H1 (cell line): Measurements from ENCODE around the gene ATP5PB.

Source experiments
- ATF2 ChIP-seq: IDR thresholded peaks from 2 replicates; pipeline ENCODE4 v1.6.1; 2012; ENCODE audit warnings: low read length, inconsistent platforms
- CBX5 ChIP-seq: fragments of 300-800, 300-1000 bp; sonication (generic); IDR thresholded peaks from 2 replicates; pipeline ENCODE4 v1.7.1; 2016; ENCODE audit warnings: antibody characterized with exemption, low read length, low read depth
- CHD2 ChIP-seq: IDR thresholded peaks from 2 replicates; pipeline ENCODE4 v1.6.1; 2012; ENCODE audit warnings: low read length, improper control_type of control experiment
- CTCF ChIP-seq, 3 experiments: IDR thresholded peaks; 1 replicate in 2 of 3; 2 replicates in 1 of 3; pipeline versions ENCODE4 v1.5.1 to v1.6.1; 2011; ENCODE audit warnings: low read length in 3 of 3, mild to moderate bottlenecking in 3 of 3, inconsistent platforms in 2 of 3, low read depth in 1 of 3, moderate library complexity in 1 of 3; ENCODE audit not compliant: insufficient read depth in 1 of 3; ENCODE audit errors: control extremely low read depth in 1 of 3
- EP300 ChIP-seq, 2 experiments: IDR thresholded peaks; 1 replicate in 1 of 2; 2 replicates in 1 of 2; pipeline ENCODE4 v1.6.1; 2011 to 2012; ENCODE audit warnings: low read depth in 2 of 2, low read length in 2 of 2, mild to moderate bottlenecking in 2 of 2, borderline replicate concordance in 1 of 2, inconsistent platforms in 1 of 2, moderate library complexity in 1 of 2
- EZH2 ChIP-seq: fragments of 200-600 bp; sonication (generic); IDR thresholded peaks from 2 replicates; pipeline ENCODE4 v1.7.1; 2012; ENCODE audit warnings: low read depth, mild to moderate bottlenecking, moderate library complexity, low read length, inconsistent platforms; ENCODE audit not compliant: severe bottlenecking
- FOSL1 ChIP-seq: IDR thresholded peaks from 2 replicates; pipeline ENCODE4 v1.6.1; 2011; ENCODE audit warnings: mild to moderate bottlenecking, low read depth, low read length, moderate library complexity; ENCODE audit not compliant: insufficient read depth
- GABPA ChIP-seq: IDR thresholded peaks from 2 replicates; pipeline ENCODE4 v1.6.1; 2011; ENCODE audit warnings: mild to moderate bottlenecking, low read length, moderate library complexity, borderline replicate concordance; ENCODE audit not compliant: insufficient read depth
- MAX ChIP-seq: IDR thresholded peaks from 2 replicates; pipeline ENCODE4 v1.6.1; 2012; ENCODE audit warnings: inconsistent platforms
- POLR2A ChIP-seq, 2 experiments: IDR thresholded peaks; 1 replicate in 1 of 2; 2 replicates in 1 of 2; pipeline ENCODE4 v1.6.1; 2011; ENCODE audit warnings: low read depth in 2 of 2, low read length in 2 of 2, mild to moderate bottlenecking in 2 of 2; ENCODE audit errors: control extremely low read depth in 1 of 2
- POLR2AphosphoS5 ChIP-seq: IDR thresholded peaks from 2 replicates; pipeline ENCODE4 v1.6.1; 2011; ENCODE audit warnings: low read depth, low read length
- SUZ12 ChIP-seq: fragments of 200-600 bp; sonication (generic); IDR thresholded peaks from 2 replicates; pipeline ENCODE4 v1.6.1; 2012; ENCODE audit warnings: mild to moderate bottlenecking, inconsistent platforms, low read length, moderate library complexity, mixed read lengths
- TCF12 ChIP-seq: IDR thresholded peaks from 2 replicates; pipeline ENCODE4 v1.6.1; 2011; ENCODE audit warnings: low read depth, mild to moderate bottlenecking, low read length
- USF2 ChIP-seq: IDR thresholded peaks from 2 replicates; pipeline ENCODE4 v1.6.1; 2011; ENCODE audit warnings: low read length, improper control_type of control experiment

GRCh38 chr1:111454859-111455641 lies 5.8 kb downstream of the ATP5PB start:
- TF ChIP-seq GABPA (no peak), CTCF (IDR thresholded peaks at IDR 0.05; ENCODE audit: control extremely low read depth in 1 of 3, insufficient read depth in 1 of 3, low read depth in 1 of 3, low read length in 3 of 3) (no peak), CBX5 (no peak), SUZ12 (no peak), MAX (no peak), FOSL1 (no peak), USF2 (no peak), EZH2 (no peak), POLR2AphosphoS5 (no peak), EP300 (IDR thresholded peaks at IDR 0.05; ENCODE audit: borderline replicate concordance in 1 of 2, low read depth in 2 of 2, low read length in 2 of 2) (no peak), ATF2 (no peak), CHD2 (no peak), TCF12 (no peak), POLR2A (IDR thresholded peaks at IDR 0.05; ENCODE audit: control extremely low read depth in 1 of 2, low read depth in 2 of 2, low read length in 2 of 2) (no peak)
